HT1080 (cell line): ENCODE data around the gene KCNAB1. TPM values are rescaled to one million over a fixed set of nuclear protein-coding genes. Genes with fewer than 3 reads are reported as not detected.

ENCODE experiments used
- DNase-seq: peaks from one replicate; pipeline ENCODE4 v3.0.0-alpha.2; 2015; ENCODE audit warnings: low read depth
- total RNA-seq: library from RNA; depleted of rRNA; stranded (reverse); fragments of >200 nt; shearing (Covaris generic); gene quantifications from 2 replicates; pipeline ENCODE4 v1.2.3, GENCODE V29; 2014

The KCNAB1 gene
- total RNA-seq, 1 experiment from 2014 or later = 1.9 TPM

DNA sequence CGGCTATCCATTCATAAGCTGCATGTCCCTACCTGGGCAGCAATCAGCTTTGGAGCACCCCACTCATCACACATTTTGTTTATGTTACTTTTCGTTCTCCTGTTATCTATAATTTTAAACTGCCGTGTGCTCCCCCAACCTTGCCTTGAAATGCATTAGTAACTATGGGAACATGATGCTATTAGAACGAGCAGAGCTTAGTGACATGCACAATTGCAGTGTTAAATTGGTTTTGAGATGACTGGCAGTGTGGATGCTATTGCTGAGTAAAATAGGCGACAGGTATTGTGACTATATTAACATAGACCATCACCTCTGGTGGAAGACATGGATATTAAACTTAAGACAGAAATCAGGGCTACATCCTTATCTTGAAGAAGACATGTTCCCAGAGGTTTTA, 191.6 kb downstream of the KCNAB1 start:
- DNase-seq = no peak

DNA sequence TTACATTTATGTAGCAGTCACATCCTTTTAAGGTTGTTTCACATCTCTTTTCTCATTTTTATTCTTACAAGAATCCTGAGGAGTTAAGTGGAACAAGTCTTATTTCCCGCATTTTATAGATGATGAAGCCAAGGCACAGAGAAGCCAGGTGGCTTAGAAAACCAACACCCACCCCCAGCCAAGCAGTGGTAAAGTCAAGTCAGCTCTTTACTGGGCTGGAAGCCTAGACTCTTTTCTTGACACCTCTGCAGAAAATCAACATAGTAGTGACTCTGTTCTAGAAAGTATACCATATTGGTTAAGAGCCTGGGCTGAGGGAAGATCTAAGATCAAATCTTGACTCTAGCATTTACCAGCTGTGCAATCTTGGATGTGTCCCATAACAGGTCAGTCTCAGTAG, 195.7 kb downstream of the KCNAB1 start:
- DNase-seq = no peak

DNA sequence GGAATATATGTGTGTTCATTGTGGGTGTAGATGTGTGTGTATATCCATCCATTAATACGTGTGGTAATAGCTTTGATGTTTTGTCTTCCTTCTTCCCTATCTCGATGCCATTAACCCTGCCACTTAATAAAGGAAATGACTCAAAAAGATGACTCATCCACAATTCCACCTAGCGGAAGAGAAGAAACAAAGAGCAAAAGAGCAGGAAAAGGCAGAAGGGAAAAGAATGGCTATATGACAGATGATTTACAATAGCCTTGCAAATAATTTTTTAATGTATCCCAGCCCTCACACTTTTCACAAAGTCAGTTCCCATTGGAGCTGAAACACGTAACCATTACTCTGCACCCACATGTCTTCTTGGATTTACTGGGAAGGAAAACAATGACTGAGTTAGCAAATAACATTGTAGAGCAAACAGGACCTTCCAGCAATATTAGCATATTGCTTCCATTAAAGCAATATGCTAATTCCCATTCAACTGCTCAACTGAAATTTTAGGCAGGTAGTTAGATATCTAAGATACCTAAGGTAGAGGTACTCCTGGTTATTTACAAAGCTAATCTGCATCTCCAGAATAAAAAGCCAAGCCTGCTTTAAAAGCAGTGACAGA, 197.2 kb downstream of the KCNAB1 start:
- peak; percentile 93 for DNase-seq

DNA sequence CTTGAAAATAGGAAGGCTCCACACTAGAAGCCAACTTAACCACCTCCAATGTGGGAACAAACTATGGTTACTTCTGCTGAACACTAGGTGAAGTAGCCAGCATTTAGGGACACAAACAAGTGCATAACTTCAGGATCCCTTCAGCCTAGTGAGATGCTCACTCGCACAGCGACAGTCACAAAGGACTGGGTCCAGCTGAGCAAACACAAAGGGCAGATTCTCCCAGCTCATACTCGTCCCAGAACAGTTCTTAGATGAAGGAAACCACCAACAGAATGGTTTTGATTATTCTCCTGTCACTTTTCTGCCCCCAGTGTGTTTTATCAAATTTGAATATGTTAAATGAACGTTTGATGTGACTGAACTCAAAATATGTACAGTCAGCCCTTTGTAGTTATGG, 201.6 kb downstream of the KCNAB1 start:
- no peak for DNase-seq

GRCh38 chr3:156323466-156323865, 203.1 kb downstream of the KCNAB1 start:
- DNase-seq = peak; percentile 90

- DNase-seq = no peak
Observed at GRCh38 chr3:156330415-156330814, 210.0 kb downstream of the KCNAB1 start.

- no peak for DNase-seq
Observed at GRCh38 chr3:156332304-156332703, 211.9 kb downstream of the KCNAB1 start.

DNA sequence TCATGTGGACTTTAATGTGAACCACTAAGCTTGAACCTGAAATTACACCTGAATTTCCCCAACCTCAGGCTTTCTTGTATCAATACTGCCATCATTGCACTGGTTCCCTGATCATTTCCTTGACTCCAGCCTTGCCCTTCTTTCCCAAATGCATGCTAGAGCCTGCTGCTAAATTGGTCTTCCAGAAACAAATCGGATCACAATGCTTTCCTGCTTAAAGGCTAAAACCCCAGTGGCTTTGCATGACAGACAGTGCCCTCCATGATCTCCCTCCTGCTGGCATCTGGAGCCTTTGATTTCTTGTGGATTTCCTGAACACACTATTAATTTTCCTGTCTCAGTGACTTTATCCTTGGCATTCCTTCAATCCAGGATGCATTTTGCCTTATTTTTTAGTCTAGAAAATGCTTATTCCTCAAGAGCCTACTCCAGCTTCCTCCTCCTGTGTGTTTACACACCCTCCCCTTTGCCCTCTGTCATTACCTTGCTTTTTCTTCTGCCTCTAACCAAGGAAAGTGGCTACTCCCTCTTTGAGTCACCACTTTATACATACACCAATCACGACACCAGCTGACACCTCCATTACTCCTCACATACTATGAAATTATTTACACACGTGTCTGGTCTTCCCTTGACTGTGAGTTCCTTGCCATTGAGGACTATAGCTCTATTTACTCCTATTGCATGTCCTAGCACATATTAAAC, 214.6 kb downstream of the KCNAB1 start:
- peak; percentile 64 for DNase-seq

DNA sequence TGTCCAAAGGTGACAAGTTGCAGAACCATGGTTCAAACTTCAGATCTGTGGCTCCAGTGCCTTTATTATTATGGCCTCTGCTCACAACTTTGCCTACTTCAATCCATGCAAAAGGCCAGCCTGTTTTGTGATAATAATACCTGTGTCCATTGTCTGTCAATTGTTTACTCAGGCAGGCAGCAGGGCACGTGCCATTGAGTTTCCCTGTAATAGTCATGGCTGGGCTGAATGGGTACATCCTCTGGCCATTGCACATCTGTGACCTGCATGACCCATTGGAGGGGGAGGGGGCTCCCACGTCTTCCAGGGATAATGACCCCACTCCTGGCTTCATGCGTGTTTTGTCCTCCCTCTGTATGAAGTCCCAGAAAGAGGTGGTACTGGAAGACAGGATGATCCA, 219.1 kb downstream of the KCNAB1 start:
- DNase-seq = no peak

GRCh38 chr3:156341332-156341731, 221.0 kb downstream of the KCNAB1 start:
- no peak for DNase-seq

GRCh38 chr3:156341831-156342416, 221.5 kb downstream of the KCNAB1 start:
- DNase-seq = no peak

GRCh38 chr3:156344215-156344614, 223.8 kb downstream of the KCNAB1 start:
- DNase-seq = no peak

DNA sequence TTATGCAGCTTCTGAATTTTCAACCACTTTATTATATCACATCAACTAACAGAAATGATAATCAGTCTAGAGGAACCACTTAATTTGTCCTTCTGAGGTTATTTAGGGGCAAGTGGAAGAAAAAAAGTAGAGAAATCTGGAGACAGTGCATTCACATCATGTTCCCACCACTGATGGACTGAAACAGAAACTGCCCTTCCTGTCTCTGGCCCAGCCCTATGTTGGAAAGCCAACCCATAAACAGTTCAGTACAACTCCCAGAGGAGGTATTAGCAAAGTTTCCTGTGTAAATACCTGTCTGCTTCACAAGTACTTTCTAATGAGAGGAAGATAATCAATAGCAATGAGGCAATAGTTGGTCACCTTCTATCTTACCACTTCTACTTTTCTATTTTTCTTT, 228.7 kb downstream of the KCNAB1 start:
- DNase-seq = no peak

DNA sequence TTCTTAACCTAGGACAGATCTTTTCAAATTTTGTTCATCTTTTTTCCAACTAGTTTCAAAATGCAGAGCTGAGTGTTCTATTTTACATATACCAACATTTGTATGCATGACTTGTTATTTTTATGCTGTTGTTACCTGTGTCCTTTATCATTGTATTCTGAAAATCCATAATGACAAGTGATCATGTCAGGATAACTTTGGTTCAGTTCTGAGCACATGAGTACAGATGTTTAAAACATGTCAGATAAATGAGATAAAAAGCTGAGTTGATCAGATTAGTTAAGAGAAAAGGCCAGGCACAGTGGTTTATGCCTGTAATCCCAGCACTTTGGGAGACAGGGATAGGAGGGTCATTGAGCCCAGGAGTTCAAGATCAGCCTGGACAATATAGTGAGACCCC, 229.6 kb downstream of the KCNAB1 start:
- no peak for DNase-seq

DNA sequence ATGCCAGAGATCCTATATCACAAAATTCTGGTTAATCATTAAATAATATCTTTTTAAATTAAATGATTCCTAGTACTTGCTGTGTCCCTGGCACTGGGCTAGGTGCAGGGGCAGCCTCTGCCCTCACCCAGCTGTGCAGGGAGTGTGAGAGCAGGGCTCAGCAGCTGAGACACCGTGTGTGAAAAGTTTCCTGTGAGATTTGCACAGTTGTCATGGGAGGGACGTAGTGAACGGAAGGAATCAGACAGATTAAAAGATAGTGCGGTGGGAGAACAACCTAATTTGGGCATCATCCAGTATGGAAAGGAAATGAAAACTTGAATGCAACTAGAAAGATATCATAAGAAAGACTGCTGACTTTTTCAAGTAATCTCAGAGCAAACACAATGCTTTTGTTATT, 230.4 kb downstream of the KCNAB1 start:
- no peak for DNase-seq

- no peak for DNase-seq
Observed at GRCh38 chr3:156351783-156352182, 231.4 kb downstream of the KCNAB1 start.

DNA sequence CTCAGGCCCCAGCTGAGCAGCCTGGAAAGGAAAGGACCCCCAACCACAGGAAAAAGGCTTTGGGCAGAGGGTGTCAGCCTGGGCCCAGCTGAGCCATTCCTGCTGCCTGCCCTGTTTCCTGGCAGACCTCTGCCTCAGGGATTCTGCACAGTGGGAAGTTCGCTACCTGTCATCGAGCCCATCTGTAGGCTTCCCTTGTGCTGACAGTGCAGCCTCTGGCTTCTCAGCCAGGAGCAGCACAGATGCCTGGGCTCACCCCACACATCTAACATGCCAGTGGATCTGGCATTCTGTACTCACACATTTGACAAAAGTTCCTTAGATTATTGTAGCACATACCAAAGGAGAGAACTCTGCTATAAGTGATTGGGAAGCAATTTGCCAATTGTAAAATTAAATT, 232.3 kb downstream of the KCNAB1 start:
- no peak for DNase-seq

DNA sequence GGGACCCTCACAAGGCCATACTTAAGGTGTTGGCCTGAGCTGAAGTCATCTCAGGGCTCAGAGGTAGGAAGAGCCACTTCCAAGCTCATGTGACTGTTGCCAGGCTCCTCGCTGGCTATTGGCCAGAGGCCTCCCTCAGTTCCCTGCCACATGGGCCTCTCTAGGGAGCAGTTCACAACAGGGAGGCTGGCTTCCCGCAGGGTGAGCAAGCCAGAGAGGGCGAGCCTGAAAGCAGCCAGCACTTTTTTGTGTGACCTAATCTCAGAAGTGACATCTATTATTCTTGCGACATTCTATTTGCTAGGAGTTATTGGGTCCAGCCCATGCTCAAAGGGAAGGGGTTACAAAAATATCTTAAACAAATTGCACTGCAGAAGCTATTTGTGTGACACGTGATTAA, 233.2 kb downstream of the KCNAB1 start:
- no peak for DNase-seq

DNA sequence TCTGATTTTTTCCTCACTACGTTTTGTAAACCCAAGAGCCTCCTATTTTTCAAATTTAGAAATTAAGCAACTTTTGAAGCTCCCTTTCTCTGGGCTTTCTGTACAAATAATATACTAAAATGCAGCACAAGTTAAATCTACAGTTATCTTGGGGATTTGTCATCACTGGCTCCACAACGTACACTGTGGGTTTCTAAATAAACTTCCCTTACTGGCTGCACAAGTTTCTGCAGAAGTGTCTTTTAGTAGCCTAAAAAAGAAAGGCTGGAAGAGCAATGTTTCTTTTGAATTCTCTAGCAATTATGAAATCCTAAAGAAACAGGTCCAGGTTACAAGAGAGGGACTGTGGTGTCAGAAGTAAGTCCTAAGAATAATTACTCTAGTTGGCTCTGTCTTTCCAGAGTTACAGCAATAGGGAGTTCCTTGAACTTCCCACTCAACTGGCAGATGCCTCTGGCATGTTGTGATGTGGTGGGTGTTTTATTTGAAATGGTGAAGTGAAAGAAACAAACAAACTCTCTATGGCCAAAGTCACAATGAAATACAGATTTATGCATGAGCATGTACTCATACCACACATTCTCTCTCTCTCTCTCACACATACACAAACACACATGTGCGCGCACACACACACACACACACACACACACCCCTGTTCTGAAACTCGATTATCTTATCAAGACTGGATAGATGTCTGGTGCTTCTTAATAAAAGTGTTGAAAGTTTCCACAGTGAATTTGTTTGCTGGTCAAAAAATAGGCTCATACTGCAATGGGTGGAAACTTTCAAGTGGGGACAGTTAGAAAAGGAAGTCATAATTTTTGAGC, 236.4 kb downstream of the KCNAB1 start:
- no peak for DNase-seq

DNA sequence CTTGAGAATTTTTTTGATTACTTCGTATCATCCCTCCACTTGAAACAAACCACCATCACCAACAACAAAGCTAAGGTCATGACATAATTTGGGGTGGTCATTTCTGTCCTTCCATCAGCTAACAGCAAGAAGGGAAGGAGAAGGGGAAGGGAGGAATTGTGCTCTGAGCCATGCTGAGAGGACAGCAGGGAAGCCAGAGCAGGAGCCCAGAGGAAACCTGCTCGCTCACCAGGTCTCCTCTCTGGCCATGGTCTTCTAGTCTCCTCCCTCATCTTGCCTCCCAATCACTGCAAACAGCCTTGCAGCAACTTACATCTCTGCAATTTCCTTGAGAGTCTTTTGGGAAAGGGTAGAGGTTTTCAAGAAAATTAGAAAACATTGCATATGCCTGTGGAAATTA, 237.9 kb downstream of the KCNAB1 start:
- DNase-seq = no peak

GRCh38 chr3:156359368-156359767, 239.0 kb downstream of the KCNAB1 start:
- DNase-seq = peak; percentile 28

GRCh38 chr3:156360083-156360482, 239.7 kb downstream of the KCNAB1 start:
- no peak for DNase-seq
